ENCODE results near the gene ZNF311. TPM values are rescaled to one million over a fixed set of nuclear protein-coding genes. Genes with fewer than 3 reads are reported as not detected.
A peak's percentile ranks its signal among the peaks of the same experiment; 100 is the strongest.
"Not testable (repeated sequence)": the region's sequence is repeated elsewhere in the genome, so short reads cannot be mapped to it uniquely, and the experiment has no call there.

ZNF311 gene
- total RNA-seq, 1 experiment from 2014 or later: not detected

- H3K27me3 ChIP-seq (replicated peaks): no peaks in the 10 kb centered on the region
- DNase-seq (ENCODE audit: low read depth in 1 of 2, low spot score in 2 of 2): no peak
- no peak overlapping the region for H3K4me3 ChIP-seq
- H3K36me3 ChIP-seq: no peaks in the 10 kb centered on the region
- H3K9me3 ChIP-seq (replicated peaks): no peaks in the 10 kb centered on the region
- H3K4me1 ChIP-seq (replicated peaks): peaks cover 17% of the 10 kb centered on the region
- H3K27ac ChIP-seq: no peak overlapping the region
Observed at GRCh38 chr6:28979679-28980078, 25.4 kb downstream of the ZNF311 start.

GRCh38 chr6:28978959-28979561, 26.1 kb downstream of the ZNF311 start:
- DNase-seq (ENCODE audit: low read depth in 1 of 2, low spot score in 2 of 2): no peak
- Histone ChIP-seq H3K27me3 (replicated peaks) (no peaks in the 10 kb centered on the region), H3K4me1 (replicated peaks) (peaks cover 17% of the 10 kb centered on the region), H3K36me3 (no peaks in the 10 kb centered on the region), H3K4me3 (no peak overlapping the region), H3K9me3 (replicated peaks) (no peaks in the 10 kb centered on the region), H3K27ac (no peak overlapping the region)

- Histone ChIP-seq H3K27me3 (replicated peaks) (no peaks in the 10 kb centered on the region), H3K27ac (no peak overlapping the region; the same call in 1 of the 2 replicates), H3K4me3 (no peak overlapping the region), H3K4me1 (replicated peaks) (peaks cover 17% of the 10 kb centered on the region), H3K36me3 (no peaks in the 10 kb centered on the region), H3K9me3 (replicated peaks) (no peaks in the 10 kb centered on the region)
- no peak for DNase-seq (ENCODE audit: low read depth in 1 of 2, low spot score in 2 of 2)
Observed at GRCh38 chr6:28978133-28978491, 27.0 kb downstream of the ZNF311 start.

- Histone ChIP-seq H3K4me1 (replicated peaks) (peaks cover 13% of the 10 kb centered on the region), H3K4me3 (no peak overlapping the region), H3K27me3 (replicated peaks) (no peaks in the 10 kb centered on the region), H3K27ac (no peak overlapping the region; the same call in 1 of the 2 replicates), H3K9me3 (replicated peaks) (no peaks in the 10 kb centered on the region), H3K36me3 (no peaks in the 10 kb centered on the region)
- peak in 1 of 2 experiments; percentile 6 for DNase-seq (ENCODE audit: low read depth in 1 of 2, low spot score in 2 of 2)
Observed at GRCh38 chr6:28977341-28978132, 27.6 kb downstream of the ZNF311 start.

GRCh38 chr6:28976677-28977076, 28.4 kb downstream of the ZNF311 start:
- no peaks in the 10 kb centered on the region for H3K36me3 ChIP-seq
- no peaks in the 10 kb centered on the region for H3K27me3 ChIP-seq (replicated peaks)
- H3K4me3 ChIP-seq: no peak overlapping the region
- no peak overlapping the region for H3K27ac ChIP-seq
- H3K9me3 ChIP-seq (replicated peaks): no peaks in the 10 kb centered on the region
- DNase-seq (ENCODE audit: low read depth in 1 of 2, low spot score in 2 of 2): no peak
- peaks cover 13% of the 10 kb centered on the region for H3K4me1 ChIP-seq (replicated peaks)

- no peak for DNase-seq (ENCODE audit: low read depth in 1 of 2, low spot score in 2 of 2)
- H3K36me3 ChIP-seq: no peaks in the 10 kb centered on the region
Observed at GRCh38 chr6:28974505-28974904, 30.6 kb downstream of the ZNF311 start.

GRCh38 chr6:28970056-28970455, 35.1 kb downstream of the ZNF311 start:
- H3K9me3 ChIP-seq (replicated peaks); H3K27me3 ChIP-seq (replicated peaks); H3K27ac ChIP-seq; H3K4me3 ChIP-seq; H3K4me1 ChIP-seq (replicated peaks); DNase-seq (ENCODE audit: low read depth in 1 of 2, low spot score in 2 of 2); H3K36me3 ChIP-seq: not testable (repeated sequence)

More at GRCh38 chr6:28974505-28974904, 30.6 kb downstream of the ZNF311 start:
- H3K9me3 ChIP-seq (replicated peaks): no peaks in the 10 kb centered on the region
- H3K4me1 ChIP-seq (replicated peaks): peaks cover 4% of the 10 kb centered on the region; the same call in 1 of the 2 replicates
- no peak overlapping the region for H3K4me3 ChIP-seq
- no peaks in the 10 kb centered on the region for H3K27me3 ChIP-seq (replicated peaks)
- H3K27ac ChIP-seq: no peak overlapping the region

GRCh38 chr6:28969129-28969528, 36.0 kb downstream of the ZNF311 start:
- no peak overlapping the region for H3K27ac ChIP-seq
- H3K27me3 ChIP-seq (replicated peaks): no peaks in the 10 kb centered on the region
- no peak overlapping the region for H3K4me3 ChIP-seq
- H3K36me3 ChIP-seq: no peaks in the 10 kb centered on the region
- no peak for DNase-seq (ENCODE audit: low read depth in 1 of 2, low spot score in 2 of 2)
- no peaks in the 10 kb centered on the region for H3K4me1 ChIP-seq (replicated peaks)
- peaks cover 4% of the 10 kb centered on the region for H3K9me3 ChIP-seq (replicated peaks)

- Histone ChIP-seq H3K9me3 (replicated peaks) (peaks cover 4% of the 10 kb centered on the region), H3K4me3 (no peak overlapping the region), H3K4me1 (replicated peaks) (no peaks in the 10 kb centered on the region), H3K27ac (no peak overlapping the region), H3K27me3 (replicated peaks) (no peaks in the 10 kb centered on the region), H3K36me3 (no peaks in the 10 kb centered on the region)
- no peak for DNase-seq (ENCODE audit: low read depth in 1 of 2, low spot score in 2 of 2)
Observed at GRCh38 chr6:28968476-28968875, 36.6 kb downstream of the ZNF311 start.

- Histone ChIP-seq H3K27me3 (replicated peaks) (no peaks in the 10 kb centered on the region), H3K4me1 (replicated peaks) (no peaks in the 10 kb centered on the region), H3K9me3 (replicated peaks) (peaks cover 4% of the 10 kb centered on the region), H3K36me3 (no peaks in the 10 kb centered on the region), H3K27ac (no peak overlapping the region), H3K4me3 (no peak overlapping the region)
- no peak for DNase-seq (ENCODE audit: low read depth in 1 of 2, low spot score in 2 of 2)
Observed at GRCh38 chr6:28965706-28966105, 39.4 kb downstream of the ZNF311 start.

GRCh38 chr6:28960846-28961500, 44.1 kb downstream of the ZNF311 start:
- no peak for DNase-seq (ENCODE audit: low read depth in 1 of 2, low spot score in 2 of 2)
- H3K27me3 ChIP-seq (replicated peaks): no peaks in the 10 kb centered on the region; the same call in 1 of the 2 replicates
- no peak overlapping the region for H3K27ac ChIP-seq
- H3K4me3 ChIP-seq: no peak overlapping the region
- H3K9me3 ChIP-seq (replicated peaks): no peaks in the 10 kb centered on the region
- no peaks in the 10 kb centered on the region for H3K4me1 ChIP-seq (replicated peaks)
- no peaks in the 10 kb centered on the region for H3K36me3 ChIP-seq

GRCh38 chr6:28958561-28959243, 46.4 kb downstream of the ZNF311 start:
- H3K9me3 ChIP-seq (replicated peaks); DNase-seq (ENCODE audit: low read depth in 1 of 2, low spot score in 2 of 2); H3K36me3 ChIP-seq; H3K27ac ChIP-seq; H3K4me3 ChIP-seq; H3K4me1 ChIP-seq (replicated peaks); H3K27me3 ChIP-seq (replicated peaks): not testable (repeated sequence)

GRCh38 chr6:28957795-28958314, 47.3 kb downstream of the ZNF311 start:
- H3K4me1 ChIP-seq (replicated peaks); H3K4me3 ChIP-seq; H3K9me3 ChIP-seq (replicated peaks); DNase-seq (ENCODE audit: low read depth in 1 of 2, low spot score in 2 of 2); H3K27ac ChIP-seq; H3K27me3 ChIP-seq (replicated peaks); H3K36me3 ChIP-seq: not testable (repeated sequence)

Data from SJSA1 (cell line).